OCI-LY1 (cell line): Measurements from ENCODE around the gene BSPRY.

ENCODE experiments used
- H2AFZ ChIP-seq: fragments of 200-600 bp; sonication (generic), shearing (Covaris generic); 2 replicates; pipeline ENCODE4 v1.6.0; 2014; ENCODE audit warnings: antibody characterized with exemption, mild to moderate bottlenecking, low read length
- H3F3A ChIP-seq: fragments of 200-600 bp; sonication (generic), shearing (Covaris generic); 2 replicates; pipeline ENCODE4 v1.6.0; 2014; ENCODE audit warnings: mild to moderate bottlenecking, antibody characterized with exemption, low read length, moderate library complexity; ENCODE audit not compliant: insufficient read depth
- H3K27ac ChIP-seq: fragments of 200-600 bp; sonication (generic); 2 replicates; pipeline ENCODE4 v1.5.1; 2014; ENCODE audit warnings: low read length, mixed run types, mild to moderate bottlenecking, low read depth; ENCODE audit not compliant: poor library complexity, severe bottlenecking
- H3K27me3 ChIP-seq: fragments of 200-600 bp; sonication (generic); 2 replicates; pipeline ENCODE4 v1.6.0; 2014; ENCODE audit warnings: antibody characterized with exemption, mild to moderate bottlenecking, low read length, moderate library complexity; ENCODE audit not compliant: insufficient read depth
- H3K36me3 ChIP-seq: fragments of 200-600 bp; sonication (generic); 2 replicates; pipeline ENCODE4 v1.6.1; 2014; ENCODE audit warnings: mild to moderate bottlenecking, antibody characterized with exemption, low read length, moderate library complexity, mixed read lengths; ENCODE audit not compliant: insufficient read depth
- H3K4me1 ChIP-seq: fragments of 200-600 bp; sonication (generic); 2 replicates; pipeline ENCODE4 v1.5.1; 2014; ENCODE audit warnings: mild to moderate bottlenecking, low read length, moderate library complexity; ENCODE audit not compliant: insufficient read depth, severe bottlenecking
- H3K4me2 ChIP-seq: fragments of 200-600 bp; sonication (generic), shearing (Covaris generic); 2 replicates; pipeline ENCODE4 v1.6.1; 2014; ENCODE audit warnings: low read length
- H3K4me3 ChIP-seq: fragments of 200-600 bp; sonication (generic); 2 replicates; pipeline ENCODE4 v1.5.1; 2014; ENCODE audit warnings: low read length, low read depth, mild to moderate bottlenecking, mixed read lengths; ENCODE audit not compliant: poor library complexity, severe bottlenecking
- H3K79me2 ChIP-seq: fragments of 200-600 bp; shearing (Covaris generic); 2 replicates; pipeline ENCODE4 v1.6.1; 2016; ENCODE audit warnings: mixed run types, low read length, mixed read lengths; ENCODE audit not compliant: insufficient read depth
- H3K9ac ChIP-seq: fragments of 200-600 bp; sonication (generic), shearing (Covaris generic); 2 replicates; pipeline ENCODE4 v1.6.1; 2014; ENCODE audit warnings: mild to moderate bottlenecking, low read length, mixed read lengths
- H3K9me2 ChIP-seq: fragments of 200-600 bp; sonication (generic), shearing (Covaris generic); 2 replicates; pipeline ENCODE4 v1.6.1; 2014; ENCODE audit warnings: low read depth, mild to moderate bottlenecking, low read length, mixed read lengths
- H3K9me3 ChIP-seq: fragments of 200-600 bp; shearing (Covaris generic); 2 replicates; pipeline ENCODE4 v1.6.1; 2014; ENCODE audit warnings: low read length, mixed read lengths
- H4K20me1 ChIP-seq: fragments of 200-600 bp; sonication (generic), shearing (Covaris generic); 2 replicates; pipeline ENCODE4 v1.6.0; 2016; ENCODE audit warnings: mild to moderate bottlenecking, low read length; ENCODE audit not compliant: insufficient read depth
- CTCF ChIP-seq: fragments of 200-600 bp; sonication (generic), shearing (Covaris generic); IDR thresholded peaks from 2 replicates; pipeline ENCODE4 v1.5.1; 2017; ENCODE audit warnings: mild to moderate bottlenecking, antibody characterized with exemption, low read length, moderate library complexity, mixed read lengths
- EZH2 ChIP-seq: fragments of 200-600 bp; sonication (generic), shearing (Covaris generic); IDR thresholded peaks from 2 replicates; pipeline ENCODE4 v1.8.0; 2017; ENCODE audit warnings: borderline replicate concordance, mixed run types, mild to moderate bottlenecking, antibody characterized with exemption, low read length, moderate library complexity, mixed read lengths

BSPRY gene

GRCh38 chr9:113352411-113352810, 3.1 kb downstream of the BSPRY start:
- peaks cover 31% of the 10 kb centered on the region for H3K4me1 ChIP-seq
- TF ChIP-seq CTCF = no peak
- no peak overlapping the region for H3K9ac ChIP-seq
- H3K36me3 ChIP-seq = peaks cover 4% of the 10 kb centered on the region; the same call in 1 of the 2 replicates
- no peaks in the 10 kb centered on the region for H3K79me2 ChIP-seq
- H3F3A ChIP-seq = no peaks in the 10 kb centered on the region
- no peaks in the 10 kb centered on the region for H3K9me2 ChIP-seq
- no peak overlapping the region for H2AFZ ChIP-seq
- no peak overlapping the region for H3K4me3 ChIP-seq
- no peak overlapping the region for H3K27ac ChIP-seq
- H3K9me3 ChIP-seq = no peaks in the 10 kb centered on the region
- no peaks in the 10 kb centered on the region for H3K27me3 ChIP-seq
- H3K4me2 ChIP-seq = no peak overlapping the region
- H4K20me1 ChIP-seq = no peaks in the 10 kb centered on the region

GRCh38 chr9:113355040-113355596, 5.8 kb downstream of the BSPRY start:
- H3F3A ChIP-seq = no peaks in the 10 kb centered on the region
- H3K36me3 ChIP-seq = peaks cover 4% of the 10 kb centered on the region; the same call in 1 of the 2 replicates
- H3K4me3 ChIP-seq = no peak overlapping the region
- H2AFZ ChIP-seq = no peak overlapping the region
- H3K9me3 ChIP-seq = no peaks in the 10 kb centered on the region
- no peak overlapping the region for H3K9ac ChIP-seq
- H3K4me2 ChIP-seq = no peak overlapping the region
- H3K79me2 ChIP-seq = no peaks in the 10 kb centered on the region
- no peaks in the 10 kb centered on the region for H3K9me2 ChIP-seq
- H3K27ac ChIP-seq = no peak overlapping the region
- H3K4me1 ChIP-seq = peaks cover 14% of the 10 kb centered on the region
- TF ChIP-seq EZH2 = no peak
- peak; percentile 21; the same call in 1 of the 2 replicates for TF ChIP-seq CTCF
- no peaks in the 10 kb centered on the region for H4K20me1 ChIP-seq
- no peaks in the 10 kb centered on the region for H3K27me3 ChIP-seq

GRCh38 chr9:113356686-113357292, 7.4 kb downstream of the BSPRY start:
- no peak for TF ChIP-seq EZH2
- TF ChIP-seq CTCF = no peak
- Histone ChIP-seq H3K4me2 (no peak overlapping the region), H3K9me3 (no peaks in the 10 kb centered on the region), H3K79me2 (no peaks in the 10 kb centered on the region), H3K4me3 (no peak overlapping the region), H3K9me2 (no peaks in the 10 kb centered on the region), H3K27ac (no peak overlapping the region), H3K9ac (no peak overlapping the region), H4K20me1 (no peaks in the 10 kb centered on the region), H3K36me3 (peaks cover 10% of the 10 kb centered on the region; the same call in 1 of the 2 replicates), H3K27me3 (no peaks in the 10 kb centered on the region), H2AFZ (no peak overlapping the region), H3F3A (no peaks in the 10 kb centered on the region), H3K4me1 (no peaks in the 10 kb centered on the region)
